H1 (cell line): ENCODE results near the gene LYRM4.

ENCODE experiments used
- CEBPB ChIP-seq: IDR thresholded peaks from 2 replicates; pipeline ENCODE4 v1.6.1; 2012; ENCODE audit warnings: low read depth, low read length
- CHD1 ChIP-seq: IDR thresholded peaks from 2 replicates; pipeline ENCODE4 v1.6.1; 2012; ENCODE audit warnings: low read depth, low read length, improper control_type of control experiment
- CHD2 ChIP-seq: IDR thresholded peaks from 2 replicates; pipeline ENCODE4 v1.6.1; 2012; ENCODE audit warnings: low read length, improper control_type of control experiment
- CREB1 ChIP-seq: IDR thresholded peaks from 2 replicates; pipeline ENCODE4 v1.6.1; 2012; ENCODE audit warnings: inconsistent platforms
- EP300 ChIP-seq, 2 experiments: IDR thresholded peaks; 1 replicate in 1 of 2; 2 replicates in 1 of 2; pipeline ENCODE4 v1.6.1; 2011 to 2012; ENCODE audit warnings: low read depth in 2 of 2, low read length in 2 of 2, mild to moderate bottlenecking in 2 of 2, borderline replicate concordance in 1 of 2, inconsistent platforms in 1 of 2, moderate library complexity in 1 of 2
- GABPA ChIP-seq: IDR thresholded peaks from 2 replicates; pipeline ENCODE4 v1.6.1; 2011; ENCODE audit warnings: mild to moderate bottlenecking, low read length, moderate library complexity, borderline replicate concordance; ENCODE audit not compliant: insufficient read depth
- POLR2A ChIP-seq, 2 experiments: IDR thresholded peaks; 1 replicate in 1 of 2; 2 replicates in 1 of 2; pipeline ENCODE4 v1.6.1; 2011; ENCODE audit warnings: low read depth in 2 of 2, low read length in 2 of 2, mild to moderate bottlenecking in 2 of 2; ENCODE audit errors: control extremely low read depth in 1 of 2
- RBBP5 ChIP-seq: IDR thresholded peaks from 2 replicates; pipeline ENCODE4 v1.7.1; 2012; ENCODE audit warnings: low read depth, mild to moderate bottlenecking, inconsistent platforms, low read length, moderate library complexity, borderline replicate concordance
- RXRA ChIP-seq: IDR thresholded peaks from 2 replicates; pipeline ENCODE4 v1.6.1; 2011; ENCODE audit warnings: low read depth, mild to moderate bottlenecking, low read length, moderate library complexity; ENCODE audit not compliant: insufficient read depth
- TBP ChIP-seq: IDR thresholded peaks from 2 replicates; pipeline ENCODE4 v1.6.1; 2011; ENCODE audit warnings: low read depth, low read length, improper control_type of control experiment
- TF ChIP-seq, protein P1 (sequence below), 3 experiments: IDR thresholded peaks; 1 replicate in 2 of 3; 2 replicates in 1 of 3; pipeline versions ENCODE4 v1.5.1 to v1.6.1; 2011; ENCODE audit warnings: low read length in 3 of 3, mild to moderate bottlenecking in 3 of 3, inconsistent platforms in 2 of 3, low read depth in 1 of 3, moderate library complexity in 1 of 3; ENCODE audit not compliant: insufficient read depth in 1 of 3; ENCODE audit errors: control extremely low read depth in 1 of 3
- TF ChIP-seq, protein P2 (sequence below): IDR thresholded peaks from 2 replicates; pipeline ENCODE4 v1.6.1; 2011; ENCODE audit warnings: low read depth, mild to moderate bottlenecking, low read length; ENCODE audit not compliant: insufficient read depth

DNA sequence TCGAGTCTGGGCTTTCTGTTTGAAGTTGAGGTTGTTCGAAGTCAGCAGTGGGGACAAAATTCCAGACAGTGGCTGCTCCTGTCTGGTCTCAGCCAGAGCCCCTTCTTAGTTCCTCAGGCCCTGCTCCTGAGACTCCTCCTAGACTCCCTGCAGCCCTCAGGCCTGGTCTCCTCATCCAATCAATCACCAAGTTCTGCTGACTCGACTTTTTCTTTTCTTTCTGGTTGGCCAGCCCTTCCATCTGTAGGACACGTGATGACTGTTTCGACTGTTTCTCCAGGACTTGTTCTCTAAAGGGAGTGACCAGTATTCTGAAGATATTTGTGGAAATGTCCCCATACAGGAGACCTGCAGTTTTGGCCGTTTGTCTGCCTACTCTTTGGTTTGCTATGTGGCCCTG lies 156.1 kb downstream of the LYRM4 start:
- TF ChIP-seq, protein P1, sequence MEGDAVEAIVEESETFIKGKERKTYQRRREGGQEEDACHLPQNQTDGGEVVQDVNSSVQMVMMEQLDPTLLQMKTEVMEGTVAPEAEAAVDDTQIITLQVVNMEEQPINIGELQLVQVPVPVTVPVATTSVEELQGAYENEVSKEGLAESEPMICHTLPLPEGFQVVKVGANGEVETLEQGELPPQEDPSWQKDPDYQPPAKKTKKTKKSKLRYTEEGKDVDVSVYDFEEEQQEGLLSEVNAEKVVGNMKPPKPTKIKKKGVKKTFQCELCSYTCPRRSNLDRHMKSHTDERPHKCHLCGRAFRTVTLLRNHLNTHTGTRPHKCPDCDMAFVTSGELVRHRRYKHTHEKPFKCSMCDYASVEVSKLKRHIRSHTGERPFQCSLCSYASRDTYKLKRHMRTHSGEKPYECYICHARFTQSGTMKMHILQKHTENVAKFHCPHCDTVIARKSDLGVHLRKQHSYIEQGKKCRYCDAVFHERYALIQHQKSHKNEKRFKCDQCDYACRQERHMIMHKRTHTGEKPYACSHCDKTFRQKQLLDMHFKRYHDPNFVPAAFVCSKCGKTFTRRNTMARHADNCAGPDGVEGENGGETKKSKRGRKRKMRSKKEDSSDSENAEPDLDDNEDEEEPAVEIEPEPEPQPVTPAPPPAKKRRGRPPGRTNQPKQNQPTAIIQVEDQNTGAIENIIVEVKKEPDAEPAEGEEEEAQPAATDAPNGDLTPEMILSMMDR (IDR thresholded peaks at IDR 0.05; ENCODE audit: control extremely low read depth in 1 of 3, insufficient read depth in 1 of 3, low read depth in 1 of 3, low read length in 3 of 3), result no peak
- no peak for TF ChIP-seq TBP
- no peak for TF ChIP-seq CHD1
- no peak for TF ChIP-seq CEBPB
- no peak for TF ChIP-seq POLR2A (IDR thresholded peaks at IDR 0.05; ENCODE audit: control extremely low read depth in 1 of 2, low read depth in 2 of 2, low read length in 2 of 2)
- TF ChIP-seq CREB1, result no peak
- TF ChIP-seq, protein P2, sequence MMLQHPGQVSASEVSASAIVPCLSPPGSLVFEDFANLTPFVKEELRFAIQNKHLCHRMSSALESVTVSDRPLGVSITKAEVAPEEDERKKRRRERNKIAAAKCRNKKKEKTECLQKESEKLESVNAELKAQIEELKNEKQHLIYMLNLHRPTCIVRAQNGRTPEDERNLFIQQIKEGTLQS, result no peak
- TF ChIP-seq RXRA, result no peak
- TF ChIP-seq EP300 (IDR thresholded peaks at IDR 0.05; ENCODE audit: borderline replicate concordance in 1 of 2, low read depth in 2 of 2, low read length in 2 of 2), result no peak
- TF ChIP-seq GABPA, result no peak
- no peak for TF ChIP-seq RBBP5
- TF ChIP-seq CHD2, result no peak
